HG02623 (cell line): ENCODE measurements around the gene ECI2.
"Not testable (repeated sequence)": the region's sequence is repeated elsewhere in the genome, so short reads cannot be mapped to it uniquely, and the experiment has no call there.

Experiments
- ATAC-seq: cut with Tn5 transposase; IDR thresholded peaks from one replicate; pipeline ENCODE4 v1.9.1; 2021; ENCODE audit warnings: moderate library complexity; ENCODE audit not compliant: unreplicated experiment

The ECI2 gene

GRCh38 chr6:4103929-4104328, 31.4 kb downstream of the ECI2 start:
- no peak for ATAC-seq

DNA sequence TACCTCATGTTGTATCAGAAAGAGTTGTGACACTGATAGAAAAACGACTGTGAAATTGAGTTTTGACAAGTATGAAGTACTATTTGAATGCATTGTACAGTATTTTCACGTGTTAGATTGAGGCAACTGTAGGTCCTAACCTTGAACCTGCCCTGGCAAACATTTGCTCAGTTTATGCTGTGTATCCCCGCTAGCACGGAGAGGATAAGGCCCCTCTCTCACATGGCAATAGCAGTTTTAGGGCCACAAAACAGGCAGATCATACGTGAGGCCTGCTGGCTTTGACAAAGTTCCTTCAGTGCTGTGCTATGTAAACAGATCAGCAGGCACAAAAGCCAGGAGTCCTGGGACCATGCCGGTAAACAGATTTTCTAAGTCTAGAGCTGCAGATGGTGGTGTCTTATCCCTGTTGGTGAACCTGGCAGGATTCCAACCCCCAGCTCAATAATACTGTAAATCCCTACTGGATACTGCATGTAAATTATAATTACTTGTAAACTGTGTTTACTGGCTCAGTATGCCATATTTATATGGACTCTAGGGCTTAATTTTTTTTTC, 32.6 kb downstream of the ECI2 start:
- no peak for ATAC-seq

GRCh38 chr6:4101298-4101697, 34.1 kb downstream of the ECI2 start:
- ATAC-seq = no peak

DNA sequence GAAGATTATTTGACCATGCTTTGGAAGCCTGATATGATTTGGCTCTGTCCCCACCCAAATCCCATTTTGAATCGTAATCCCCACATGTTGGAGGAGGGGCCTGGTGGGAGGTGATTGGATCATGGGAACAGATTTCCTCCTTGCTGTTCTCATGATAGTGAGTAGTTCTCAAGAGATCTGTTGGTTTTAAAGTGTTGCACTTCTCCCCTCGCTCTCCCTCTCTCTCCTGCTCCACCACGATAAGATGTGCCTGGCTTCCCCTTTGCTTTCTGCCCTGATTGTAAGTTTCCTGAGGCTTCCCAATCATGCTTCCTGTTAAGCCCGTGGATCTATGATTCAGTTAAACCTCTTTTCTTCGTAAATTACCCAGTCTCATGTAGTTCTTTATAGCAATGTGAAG, 34.7 kb downstream of the ECI2 start:
- ATAC-seq = no peak

- no peak for ATAC-seq
These were observed 42.1 kb downstream of the ECI2 start for GRCh38 chr6:4093288-4093687.

GRCh38 chr6:4091941-4092340, 43.4 kb downstream of the ECI2 start:
- ATAC-seq = no peak

DNA sequence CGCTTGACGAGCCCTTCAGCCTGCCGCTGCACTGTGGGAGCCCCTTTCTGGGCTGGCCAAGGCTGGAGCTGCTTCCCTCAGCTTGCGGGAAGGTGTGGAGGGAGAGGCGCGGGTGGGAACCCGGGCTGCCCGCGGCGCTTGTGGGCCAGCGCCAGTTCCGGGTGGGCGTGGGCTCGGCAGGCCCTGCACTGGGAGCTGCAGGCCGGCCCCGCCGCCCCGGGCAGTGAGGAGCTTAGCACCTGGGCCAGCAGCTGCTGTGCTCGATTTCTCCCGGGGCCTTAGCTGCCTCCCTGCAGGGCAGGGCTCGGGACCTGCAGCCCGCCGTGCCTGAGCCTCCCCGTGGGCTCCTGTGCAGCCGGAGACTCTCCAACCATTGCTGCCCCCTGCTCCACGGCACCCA, 45.3 kb downstream of the ECI2 start:
- not testable (repeated sequence) for ATAC-seq

DNA sequence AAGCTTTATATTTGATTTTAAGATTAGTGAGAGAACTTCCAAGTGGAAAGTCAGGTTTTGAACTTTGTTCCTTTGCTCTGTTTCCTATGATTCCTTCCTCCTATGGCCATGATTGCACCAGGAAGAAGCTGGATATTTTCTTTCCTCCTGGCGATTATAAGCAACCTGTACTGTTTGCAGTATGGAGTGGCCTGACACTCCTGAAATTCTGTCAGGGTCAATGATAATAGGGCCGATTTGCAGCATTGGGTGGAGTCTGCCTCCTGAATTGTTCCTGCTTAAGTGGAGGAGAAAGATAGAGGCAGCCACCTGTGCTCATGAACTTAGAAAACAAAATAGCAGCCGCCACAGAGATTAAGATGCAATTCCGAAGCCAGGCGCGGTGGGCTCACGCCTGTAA, 46.7 kb downstream of the ECI2 start:
- ATAC-seq = no peak

DNA sequence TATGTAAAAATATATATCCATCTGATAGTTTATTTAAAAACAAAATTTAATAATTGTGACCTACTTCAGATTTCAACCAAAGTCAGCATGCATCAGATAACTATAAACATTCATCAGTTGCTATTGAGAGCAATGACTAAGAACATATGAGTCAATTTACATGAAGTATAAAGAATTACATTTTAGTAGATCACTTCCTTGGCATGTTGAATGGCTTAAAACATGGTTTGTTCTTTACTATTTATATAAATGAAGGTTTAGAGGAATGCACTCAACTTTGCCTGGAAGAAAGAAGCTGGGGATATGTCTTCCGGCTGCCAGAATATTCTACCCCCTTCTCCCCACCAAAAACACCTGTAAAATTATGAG, 50.1 kb downstream of the ECI2 start:
- no peak for ATAC-seq

- ATAC-seq = no peak
These were observed 50.7 kb downstream of the ECI2 start for GRCh38 chr6:4084444-4085331.

DNA sequence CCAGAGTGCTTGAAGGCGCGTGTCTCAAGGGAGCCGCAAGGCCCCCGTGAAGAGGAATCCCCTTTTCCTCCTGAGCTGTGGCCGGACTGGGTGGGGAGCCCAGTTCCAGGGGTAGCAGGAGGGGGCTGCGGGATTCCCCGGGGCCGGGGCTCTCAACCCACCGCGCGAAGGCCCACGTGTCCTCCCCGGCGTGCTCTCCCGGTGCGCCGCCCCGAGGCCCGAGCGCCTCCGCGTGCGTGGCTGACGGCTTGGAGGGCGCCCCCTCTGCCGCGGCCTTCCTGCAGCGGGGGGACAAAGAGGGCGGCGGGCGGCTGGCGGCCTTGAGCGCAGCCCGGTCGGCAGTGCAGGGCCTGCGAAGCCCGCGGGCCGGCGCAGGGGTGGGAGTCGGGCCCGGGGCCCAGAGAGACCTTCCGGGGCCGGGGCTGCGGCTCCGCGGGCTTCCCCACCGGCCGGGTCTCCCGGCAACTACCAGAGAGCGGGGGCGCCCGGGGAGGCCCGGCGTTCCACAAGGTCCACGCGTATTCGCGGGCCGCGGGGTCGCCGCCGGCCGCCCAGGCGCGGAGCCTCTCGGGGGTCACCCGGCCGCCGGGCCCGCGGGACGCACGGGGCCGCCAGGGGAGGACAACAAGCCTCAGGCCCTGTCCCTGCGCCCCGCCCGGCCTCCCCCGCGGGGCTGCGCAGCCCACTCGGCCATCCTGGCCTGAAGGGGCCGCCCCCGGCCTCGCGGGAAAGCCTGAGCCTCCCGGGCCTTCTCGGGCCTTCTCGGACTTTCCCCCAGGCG, 56.5 kb downstream of the ECI2 start, which contains the start of gene FAM217A:
FAM217A (minus strand) TSS at position 447 of the 781 bp plus-strand sequence. CDS start 1,723 bp downstream, outside the sequence.
- no peak for ATAC-seq

- no peak for ATAC-seq
These were observed 60.7 kb downstream of the ECI2 start for GRCh38 chr6:4074478-4075235.

- no peak for ATAC-seq
These were observed 64.0 kb downstream of the ECI2 start for GRCh38 chr6:4071330-4071729.

DNA sequence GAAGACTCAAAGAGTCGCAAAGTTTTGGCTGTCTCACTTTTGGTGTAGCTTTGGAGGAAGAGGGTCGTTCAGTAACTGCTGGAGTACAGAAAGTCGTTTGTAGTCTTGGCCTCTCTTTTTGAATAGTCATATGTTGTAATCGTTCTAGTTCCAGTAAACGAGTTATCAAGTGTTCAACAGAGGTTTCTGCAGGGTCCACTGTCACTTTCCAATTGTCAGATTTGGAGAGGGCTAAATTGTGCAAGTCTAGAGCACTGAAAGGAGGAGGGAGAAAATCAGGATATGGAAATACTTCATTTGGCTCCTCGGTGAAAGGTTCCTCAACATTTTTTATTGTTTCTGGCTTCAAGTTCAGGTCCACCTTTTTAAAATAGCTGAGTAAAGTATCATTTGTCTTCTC, 66.2 kb downstream of the ECI2 start:
- ATAC-seq = no peak

DNA sequence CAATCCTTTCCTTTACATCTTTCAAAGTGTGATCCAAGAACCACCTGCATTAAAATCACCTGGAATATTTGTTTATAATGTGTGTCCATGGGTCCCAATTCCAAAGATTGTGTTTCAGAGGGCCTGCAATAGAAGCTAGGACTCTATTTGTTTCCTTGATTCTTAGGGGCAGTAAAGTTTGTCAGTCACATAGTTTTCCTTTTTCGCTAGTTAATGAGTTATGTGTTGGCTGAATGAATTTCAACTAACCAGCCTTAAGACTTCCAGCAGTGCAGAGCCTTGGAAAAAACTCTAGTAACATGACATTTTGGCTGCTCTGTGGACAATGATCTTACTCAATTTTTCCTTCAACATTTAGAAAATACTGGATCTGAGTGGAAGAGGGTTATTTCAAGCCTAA, 67.7 kb downstream of the ECI2 start:
- no peak for ATAC-seq

DNA sequence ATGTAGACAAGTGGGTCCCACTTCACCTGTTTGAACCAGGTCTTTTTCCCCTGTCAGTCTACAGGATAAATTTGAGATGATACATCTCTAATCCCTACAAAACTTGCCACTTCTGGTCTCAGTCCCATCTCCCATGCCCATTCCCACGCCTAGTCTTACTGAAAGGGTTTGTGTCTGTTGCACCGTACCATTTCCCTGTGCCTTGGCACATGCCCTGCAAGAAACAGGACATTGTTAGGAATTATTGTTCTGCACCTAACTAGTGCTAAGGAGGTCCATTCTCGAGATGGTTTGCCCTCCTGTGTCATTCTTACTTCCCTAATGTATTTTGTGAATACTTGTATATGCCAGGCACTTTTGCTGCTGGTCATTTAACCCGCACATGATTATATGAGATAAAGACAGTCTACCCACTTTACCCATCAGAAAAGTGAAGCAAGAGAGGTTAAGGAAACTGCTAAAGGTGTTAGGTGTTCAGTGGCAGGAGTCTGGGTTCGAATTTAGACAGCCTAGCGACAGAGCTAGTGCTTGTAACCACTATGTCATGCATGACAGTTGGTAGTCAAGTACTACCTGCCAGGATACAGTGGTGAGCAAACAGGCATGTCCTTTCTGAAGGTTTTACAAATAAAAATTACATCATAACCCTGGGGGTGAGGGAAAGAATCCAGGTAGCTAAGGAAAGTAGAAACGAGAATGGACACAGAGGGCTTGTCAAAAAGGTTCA, 69.2 kb downstream of the ECI2 start:
- no peak for ATAC-seq
